Endothelial cell of umbilical vein (primary cell): ENCODE results near the gene TNFRSF4. TPM values are rescaled to one million over a fixed set of nuclear protein-coding genes. Genes with fewer than 3 reads are reported as not detected.

ENCODE experiments used
- BruUV-seq: library from RNA; stranded (reverse); fragments of 400-500 nt; replicated peaks from 2 replicates; lab custom pipeline; 2021; lab: Mats Ljungman, UMichigan
- CTCF ChIA-PET: fragments of 300-600, 350-600 bp; sonication (Branson Sonifier 250); formaldehyde crosslinking; loops from one replicate; lab custom pipeline; 2021; ENCODE audit warnings: antibody characterized with exemption, inconsistent platforms; lab: Charles Lee
- POLR2A ChIA-PET: fragments of 300-600, 350-600 bp; sonication (Branson Sonifier 250); formaldehyde crosslinking; loops from one replicate; lab custom pipeline; 2021; ENCODE audit warnings: antibody characterized with exemption, inconsistent platforms; lab: Charles Lee
- DNase-seq: peaks from one replicate; pipeline ENCODE4 v3.0.0-alpha.2; 2011; ENCODE audit warnings: low read depth, low spot score
- FAIRE-seq: peaks from 2 replicates; lab custom pipeline; 2011; peaks lifted over from hg19 to GRCh38; lab: Jason Lieb, UNC
- H2AFZ ChIP-seq: 2 replicates; pipeline ENCODE4 v1.6.0; 2012; ENCODE audit warnings: low read depth, low read length, control low read depth, inconsistent platforms
- H3K27ac ChIP-seq: 2 replicates; pipeline ENCODE4 v1.5.1; 2011; ENCODE audit warnings: low read depth, mild to moderate bottlenecking, control low read depth, low read length, moderate library complexity; ENCODE audit not compliant: insufficient read depth
- H3K27me3 ChIP-seq, 2 experiments: 2 replicates each; pipeline versions ENCODE4 v1.6.0 to v1.6.1; 2011; ENCODE audit warnings: low read length in 2 of 2, mixed read lengths in 1 of 2; ENCODE audit not compliant: control insufficient read depth in 2 of 2, insufficient read depth in 2 of 2
- H3K36me3 ChIP-seq, 2 experiments: 2 replicates in 1 of 2; 3 replicates in 1 of 2; pipeline ENCODE4 v1.5.1; 2011; ENCODE audit warnings: low read length in 2 of 2, mild to moderate bottlenecking in 1 of 2, moderate library complexity in 1 of 2; ENCODE audit not compliant: control insufficient read depth in 2 of 2, insufficient read depth in 2 of 2; ENCODE audit errors: extremely low read depth in 1 of 2
- H3K4me1 ChIP-seq: 3 replicates; pipeline ENCODE4 v1.5.1; 2011; ENCODE audit warnings: mild to moderate bottlenecking, low read length; ENCODE audit not compliant: control insufficient read depth, insufficient read depth; ENCODE audit errors: extremely low read depth
- H3K4me2 ChIP-seq: 2 replicates; pipeline ENCODE4 v1.6.1; 2011; ENCODE audit warnings: low read length, control low read depth, mixed read lengths; ENCODE audit not compliant: insufficient read depth
- H3K4me3 ChIP-seq, 3 experiments: fragments of 200-600 bp in 1 of 3; sonication (generic), shearing (Covaris generic) in 1 of 3; replicated peaks in 1 of 3; 2 replicates each; pipeline ENCODE4 v1.5.1; 2011 to 2016; ENCODE audit warnings: control low read depth in 3 of 3, low read length in 3 of 3, mild to moderate bottlenecking in 2 of 3, inconsistent platforms in 1 of 3, low read depth in 1 of 3, moderate library complexity in 1 of 3; ENCODE audit not compliant: insufficient read depth in 1 of 3
- H3K79me2 ChIP-seq: 2 replicates; pipeline ENCODE4 v1.6.0; 2012; ENCODE audit warnings: low read length, inconsistent platforms; ENCODE audit not compliant: control insufficient read depth, insufficient read depth
- H3K9ac ChIP-seq: replicated peaks from 2 replicates; pipeline ENCODE3; 2011; ENCODE audit warnings: low read length, control low read depth; ENCODE audit not compliant: insufficient read depth; ENCODE audit errors: extremely low read depth
- H3K9me1 ChIP-seq: replicated peaks from 3 replicates; pipeline ENCODE4 v1.6.0; 2011; ENCODE audit warnings: mild to moderate bottlenecking, low read length; ENCODE audit not compliant: control insufficient read depth, insufficient read depth; ENCODE audit errors: extremely low read depth
- H3K9me3 ChIP-seq: replicated peaks from 2 replicates; pipeline ENCODE4 v1.5.1; 2012; ENCODE audit warnings: low read length, inconsistent platforms; ENCODE audit not compliant: control insufficient read depth, insufficient read depth
- H4K20me1 ChIP-seq: replicated peaks from 2 replicates; pipeline ENCODE3; 2011; ENCODE audit warnings: mild to moderate bottlenecking, low read length; ENCODE audit not compliant: control insufficient read depth, insufficient read depth; ENCODE audit errors: extremely low read depth
- FOS ChIP-seq: IDR thresholded peaks from 2 replicates; pipeline ENCODE4 v1.6.1; 2011; ENCODE audit warnings: mild to moderate bottlenecking, low read length, moderate library complexity, borderline replicate concordance; ENCODE audit not compliant: insufficient read depth
- GATA2 ChIP-seq: IDR thresholded peaks from 2 replicates; pipeline ENCODE4 v1.7.0; 2011; ENCODE audit warnings: low read depth, mild to moderate bottlenecking, moderate library complexity, mixed read lengths, low read length; ENCODE audit not compliant: insufficient read length, insufficient read depth
- JUN ChIP-seq: IDR thresholded peaks from 2 replicates; pipeline ENCODE4 v1.6.1; 2011; ENCODE audit warnings: borderline replicate concordance, low read depth; ENCODE audit not compliant: insufficient read length, insufficient read depth
- POLR2A ChIP-seq: IDR thresholded peaks from 2 replicates; pipeline ENCODE4 v1.6.1; 2012; ENCODE audit warnings: low read depth, mild to moderate bottlenecking, control low read depth, low read length
- dilution Hi-C: fragments of 300-500 bp; cut with MboI; formaldehyde crosslinking; loops from one replicate; pipeline ENCODE4 v1.15.0; 2019; ENCODE audit warnings: low sequenced_read_pairs; ENCODE audit not compliant: extremely low pct_ligation_motif_present
- intact Hi-C: fragments of 100-400 bp; cut with micrococcal nuclease; formaldehyde crosslinking; loops from one replicate; pipeline ENCODE4 v1.10.0; 2022
- polyA plus RNA-seq, 4 experiments: library from polyadenylated mRNA; depleted of rRNA in 3 of 4; stranded (reverse) in 3 of 4; unstranded in 1 of 4; fragments of >200 nt; gene quantifications; 2 replicates each; pipeline versions ENCODE4 v1.2.1 to v1.2.3, GENCODE V29; 2011 to 2012; ENCODE audit warnings: missing spikeins in 1 of 4
- total RNA-seq: library from RNA; stranded (reverse); gene quantifications from 2 replicates; pipeline ENCODE4 v1.2.3, GENCODE V29; 2021
- TF ChIP-seq, protein P1 (sequence below), 2 donors: IDR thresholded peaks; 1 replicate in 1 of 2; 2 replicates in 1 of 2; pipeline ENCODE4 v1.5.1; 2011; ENCODE audit warnings: low read length in 2 of 2, mild to moderate bottlenecking in 2 of 2, moderate library complexity in 2 of 2, control low read depth in 1 of 2, inconsistent platforms in 1 of 2, low read depth in 1 of 2; ENCODE audit not compliant: insufficient read depth in 1 of 2; ENCODE audit errors: extremely low read depth in 1 of 2
- TF ChIP-seq, protein P2 (sequence below): IDR thresholded peaks from 2 replicates; pipeline ENCODE4 v1.6.1; 2011; ENCODE audit not compliant: insufficient read depth, insufficient read length

The TNFRSF4 gene
- total and polyA plus RNA-seq, 2 donors (not counting 3 experiments of a cell fraction or from before 2014, with no cell fraction given): 0.55 to 1.5 TPM

DNA sequence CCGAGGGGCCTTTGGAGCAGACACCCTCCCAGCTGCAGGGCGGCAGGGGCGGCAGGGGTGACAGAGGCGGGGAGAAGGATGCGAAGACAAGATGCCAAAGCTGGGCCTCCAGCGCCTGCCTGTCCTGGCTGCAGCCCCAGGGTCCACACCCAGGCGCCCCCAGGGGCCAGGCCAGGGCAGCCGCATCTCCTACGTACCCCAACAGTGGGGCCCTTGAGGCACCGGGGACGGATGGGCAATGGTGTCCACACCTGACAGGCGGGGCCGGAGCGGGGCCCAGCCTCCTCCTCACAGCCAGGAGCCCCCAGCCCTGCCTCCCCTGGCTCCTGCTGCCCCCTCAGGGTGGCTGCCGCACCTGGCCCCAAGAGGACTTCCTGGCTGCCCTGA, 25.3 kb upstream of the TNFRSF4 start:
- Histone ChIP-seq H3K9me3 (no peaks in the 10 kb centered on the region), H3K27me3 (no peaks in the 10 kb centered on the region), H3K9me1 (no peaks in the 10 kb centered on the region), H3K4me3 (no peak overlapping the region), H3K4me1 (no peaks in the 10 kb centered on the region), H3K9ac (no peak overlapping the region), H3K36me3 (no peaks in the 10 kb centered on the region), H3K79me2 (peaks cover 3% of the 10 kb centered on the region), H4K20me1 (no peaks in the 10 kb centered on the region), H3K27ac (no peak overlapping the region), H2AFZ (no peak overlapping the region), H3K4me2 (no peak overlapping the region)
- FAIRE-seq (no peak), DNase-seq (no peak)
- dilution Hi-C loops: no loop called here
- intact Hi-C loops: no loop called here
- BruUV-seq: no TSS peak
- POLR2A ChIA-PET: no interaction called here
- TF ChIP-seq GATA2: no peak
- TF ChIP-seq POLR2A: no peak
- TF ChIP-seq, protein P1, sequence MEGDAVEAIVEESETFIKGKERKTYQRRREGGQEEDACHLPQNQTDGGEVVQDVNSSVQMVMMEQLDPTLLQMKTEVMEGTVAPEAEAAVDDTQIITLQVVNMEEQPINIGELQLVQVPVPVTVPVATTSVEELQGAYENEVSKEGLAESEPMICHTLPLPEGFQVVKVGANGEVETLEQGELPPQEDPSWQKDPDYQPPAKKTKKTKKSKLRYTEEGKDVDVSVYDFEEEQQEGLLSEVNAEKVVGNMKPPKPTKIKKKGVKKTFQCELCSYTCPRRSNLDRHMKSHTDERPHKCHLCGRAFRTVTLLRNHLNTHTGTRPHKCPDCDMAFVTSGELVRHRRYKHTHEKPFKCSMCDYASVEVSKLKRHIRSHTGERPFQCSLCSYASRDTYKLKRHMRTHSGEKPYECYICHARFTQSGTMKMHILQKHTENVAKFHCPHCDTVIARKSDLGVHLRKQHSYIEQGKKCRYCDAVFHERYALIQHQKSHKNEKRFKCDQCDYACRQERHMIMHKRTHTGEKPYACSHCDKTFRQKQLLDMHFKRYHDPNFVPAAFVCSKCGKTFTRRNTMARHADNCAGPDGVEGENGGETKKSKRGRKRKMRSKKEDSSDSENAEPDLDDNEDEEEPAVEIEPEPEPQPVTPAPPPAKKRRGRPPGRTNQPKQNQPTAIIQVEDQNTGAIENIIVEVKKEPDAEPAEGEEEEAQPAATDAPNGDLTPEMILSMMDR (IDR thresholded peaks at IDR 0.05; ENCODE audit: extremely low read depth in 1 of 2, insufficient read depth in 1 of 2, low read depth in 1 of 2, low read length in 2 of 2): no peak
- TF ChIP-seq, protein P2, sequence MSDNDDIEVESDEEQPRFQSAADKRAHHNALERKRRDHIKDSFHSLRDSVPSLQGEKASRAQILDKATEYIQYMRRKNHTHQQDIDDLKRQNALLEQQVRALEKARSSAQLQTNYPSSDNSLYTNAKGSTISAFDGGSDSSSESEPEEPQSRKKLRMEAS: no peak
- no peak for TF ChIP-seq JUN
- no peak for TF ChIP-seq FOS
- CTCF ChIA-PET: interaction anchor here (1.1 to 1.3 kb wide), 2 partner anchors 51 to 117 kb away, joined by 3 to 9 read pairs; no protein-coding TSS in a partner anchor
